Stimulated activated CD8-positive, alpha-beta memory T cell treated with anti-CD3 and anti-CD28 coated beads, Interleukin-7, amount 100 ng/mL, for 4 hours (primary cell): ENCODE results near the gene DDX10.

Experiments used
- DNase-seq, 2 donors: peaks; one replicate each; pipeline ENCODE4 v3.0.0-alpha.2; 2020; ENCODE audit warnings: low read depth in 2 of 2

Gene DDX10

GRCh38 chr11:108983636-108984420, 319.0 kb downstream of the DDX10 start:
- DNase-seq, result no peak

- DNase-seq, result no peak
These were observed 319.7 kb downstream of the DDX10 start for GRCh38 chr11:108984523-108984922.

GRCh38 chr11:108985236-108985944, 320.5 kb downstream of the DDX10 start:
- DNase-seq, result no peak

- no peak for DNase-seq
These were observed 321.0 kb downstream of the DDX10 start for GRCh38 chr11:108985945-108986279.
